Measurements from ENCODE around the gene PRKCE. TPM values are rescaled to one million over a fixed set of nuclear protein-coding genes. Genes with fewer than 3 reads are reported as not detected.

Gene PRKCE
- total RNA-seq, 1 experiment from 2014 or later = 14.0 TPM

DNA sequence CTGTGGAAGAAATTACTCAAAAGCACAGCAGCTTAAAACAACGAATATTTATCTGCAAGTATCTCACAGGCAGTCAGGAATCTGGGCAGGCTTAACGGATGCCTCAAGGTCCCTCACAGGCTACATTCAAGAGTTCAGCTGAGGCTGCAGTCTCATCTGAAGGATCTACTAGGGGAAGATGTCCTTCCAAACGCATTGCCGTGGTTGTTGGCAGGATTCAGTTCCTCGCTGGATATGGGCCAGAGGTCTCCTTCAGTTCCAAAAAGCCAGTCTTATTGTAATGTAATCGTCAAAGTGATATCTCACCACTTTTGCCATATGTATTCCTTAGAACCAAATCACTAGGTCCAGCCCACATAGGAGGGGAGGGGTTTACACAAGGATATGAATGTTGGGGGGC lies 547.5 kb downstream of the PRKCE start:
- H3K9me3 ChIP-seq (ENCODE audit: control insufficient read depth, insufficient read depth, low read depth, low read length) = no peaks in the 10 kb centered on the region
- no peaks in the 10 kb centered on the region for H3K36me3 ChIP-seq (ENCODE audit: control insufficient read depth, insufficient read depth, low read length)
- POLR2A ChIA-PET = no interaction called here
- ATAC-seq (no peak), DNase-seq (ENCODE audit: low read depth, low spot score) (no peak)
- intact Hi-C loops (cut with micrococcal nuclease; ENCODE audit: unreplicated experiment) (no loop called here), in situ Hi-C loops (cut with HindIII; ENCODE audit: low pct_unique_long_range_greater_than_20kb, low sequenced_read_pairs) (no loop called here)
- no TSS peak for BruUV-seq (replicated peaks)
- H3K4me1 ChIP-seq (ENCODE audit: control insufficient read depth, insufficient read depth, low read length) = no peaks in the 10 kb centered on the region
- no peak overlapping the region for H3K4me3 ChIP-seq (ENCODE audit: low read depth in 2 of 2, low read length in 2 of 2)
- no peak overlapping the region for H3K27ac ChIP-seq (ENCODE audit: low read length)
- no peaks in the 10 kb centered on the region for H3K27me3 ChIP-seq (ENCODE audit: control insufficient read depth, insufficient read depth, low read length)
- CTCF ChIA-PET = no interaction called here
- no peak for TF ChIP-seq TCF7L2 (IDR thresholded peaks at IDR 0.05; ENCODE audit: low read depth, low read length)
- TF ChIP-seq, protein P1, sequence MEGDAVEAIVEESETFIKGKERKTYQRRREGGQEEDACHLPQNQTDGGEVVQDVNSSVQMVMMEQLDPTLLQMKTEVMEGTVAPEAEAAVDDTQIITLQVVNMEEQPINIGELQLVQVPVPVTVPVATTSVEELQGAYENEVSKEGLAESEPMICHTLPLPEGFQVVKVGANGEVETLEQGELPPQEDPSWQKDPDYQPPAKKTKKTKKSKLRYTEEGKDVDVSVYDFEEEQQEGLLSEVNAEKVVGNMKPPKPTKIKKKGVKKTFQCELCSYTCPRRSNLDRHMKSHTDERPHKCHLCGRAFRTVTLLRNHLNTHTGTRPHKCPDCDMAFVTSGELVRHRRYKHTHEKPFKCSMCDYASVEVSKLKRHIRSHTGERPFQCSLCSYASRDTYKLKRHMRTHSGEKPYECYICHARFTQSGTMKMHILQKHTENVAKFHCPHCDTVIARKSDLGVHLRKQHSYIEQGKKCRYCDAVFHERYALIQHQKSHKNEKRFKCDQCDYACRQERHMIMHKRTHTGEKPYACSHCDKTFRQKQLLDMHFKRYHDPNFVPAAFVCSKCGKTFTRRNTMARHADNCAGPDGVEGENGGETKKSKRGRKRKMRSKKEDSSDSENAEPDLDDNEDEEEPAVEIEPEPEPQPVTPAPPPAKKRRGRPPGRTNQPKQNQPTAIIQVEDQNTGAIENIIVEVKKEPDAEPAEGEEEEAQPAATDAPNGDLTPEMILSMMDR (IDR thresholded peaks at IDR 0.05) = no peak
- TF ChIP-seq SIN3A (IDR thresholded peaks at IDR 0.05; ENCODE audit: borderline replicate concordance, insufficient read depth, low read depth, low read length) = no peak
- no peak for TF ChIP-seq POLR2AphosphoS5 (IDR thresholded peaks at IDR 0.05; ENCODE audit: low read depth, low read length)
- TF ChIP-seq, protein P2, sequence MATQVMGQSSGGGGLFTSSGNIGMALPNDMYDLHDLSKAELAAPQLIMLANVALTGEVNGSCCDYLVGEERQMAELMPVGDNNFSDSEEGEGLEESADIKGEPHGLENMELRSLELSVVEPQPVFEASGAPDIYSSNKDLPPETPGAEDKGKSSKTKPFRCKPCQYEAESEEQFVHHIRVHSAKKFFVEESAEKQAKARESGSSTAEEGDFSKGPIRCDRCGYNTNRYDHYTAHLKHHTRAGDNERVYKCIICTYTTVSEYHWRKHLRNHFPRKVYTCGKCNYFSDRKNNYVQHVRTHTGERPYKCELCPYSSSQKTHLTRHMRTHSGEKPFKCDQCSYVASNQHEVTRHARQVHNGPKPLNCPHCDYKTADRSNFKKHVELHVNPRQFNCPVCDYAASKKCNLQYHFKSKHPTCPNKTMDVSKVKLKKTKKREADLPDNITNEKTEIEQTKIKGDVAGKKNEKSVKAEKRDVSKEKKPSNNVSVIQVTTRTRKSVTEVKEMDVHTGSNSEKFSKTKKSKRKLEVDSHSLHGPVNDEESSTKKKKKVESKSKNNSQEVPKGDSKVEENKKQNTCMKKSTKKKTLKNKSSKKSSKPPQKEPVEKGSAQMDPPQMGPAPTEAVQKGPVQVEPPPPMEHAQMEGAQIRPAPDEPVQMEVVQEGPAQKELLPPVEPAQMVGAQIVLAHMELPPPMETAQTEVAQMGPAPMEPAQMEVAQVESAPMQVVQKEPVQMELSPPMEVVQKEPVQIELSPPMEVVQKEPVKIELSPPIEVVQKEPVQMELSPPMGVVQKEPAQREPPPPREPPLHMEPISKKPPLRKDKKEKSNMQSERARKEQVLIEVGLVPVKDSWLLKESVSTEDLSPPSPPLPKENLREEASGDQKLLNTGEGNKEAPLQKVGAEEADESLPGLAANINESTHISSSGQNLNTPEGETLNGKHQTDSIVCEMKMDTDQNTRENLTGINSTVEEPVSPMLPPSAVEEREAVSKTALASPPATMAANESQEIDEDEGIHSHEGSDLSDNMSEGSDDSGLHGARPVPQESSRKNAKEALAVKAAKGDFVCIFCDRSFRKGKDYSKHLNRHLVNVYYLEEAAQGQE (IDR thresholded peaks at IDR 0.05; ENCODE audit: insufficient read depth in 1 of 2, low read depth in 2 of 2, low read length in 1 of 2) = no peak

DNA sequence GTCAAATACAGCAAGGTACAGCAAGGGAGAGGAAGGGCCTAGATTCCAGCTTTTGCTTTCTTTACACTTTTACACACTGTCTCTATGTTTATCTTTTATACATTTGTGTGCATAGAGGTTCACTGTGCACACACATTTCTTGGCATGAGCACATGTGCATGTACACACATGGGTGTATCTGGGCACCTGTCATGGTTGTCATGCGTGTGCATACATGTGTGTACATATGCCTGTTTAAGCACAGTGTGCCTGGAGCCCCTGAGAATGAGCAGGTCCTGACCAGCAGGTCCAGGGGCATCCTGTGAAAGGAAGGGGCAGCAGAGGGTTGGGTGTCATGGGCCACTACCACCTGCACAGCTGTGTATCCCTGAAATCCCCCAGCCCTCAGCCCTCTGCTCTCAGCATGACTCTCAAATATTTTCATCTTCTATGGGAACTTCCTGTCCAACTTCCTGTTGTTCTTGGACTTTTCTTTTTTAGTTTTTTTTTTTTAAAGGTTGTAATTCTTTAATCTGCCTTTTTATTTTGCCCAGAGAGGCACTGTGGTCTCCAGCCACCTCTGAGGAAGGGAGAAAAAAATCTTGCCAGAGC lies 548.7 kb downstream of the PRKCE start:
- Histone ChIP-seq H3K36me3 (ENCODE audit: control insufficient read depth, insufficient read depth, low read length) (no peaks in the 10 kb centered on the region), H3K4me3 (ENCODE audit: low read depth in 2 of 2, low read length in 2 of 2) (no peak overlapping the region), H3K4me1 (ENCODE audit: control insufficient read depth, insufficient read depth, low read length) (no peaks in the 10 kb centered on the region), H3K27me3 (ENCODE audit: control insufficient read depth, insufficient read depth, low read length) (no peaks in the 10 kb centered on the region), H3K27ac (ENCODE audit: low read length) (no peak overlapping the region), H3K9me3 (ENCODE audit: control insufficient read depth, insufficient read depth, low read depth, low read length) (no peaks in the 10 kb centered on the region)
- no peak for ATAC-seq
- CTCF ChIA-PET = interaction anchor here (0.7 kb wide), 1 partner anchor 133 kb away, joined by 6 read pairs; no protein-coding TSS in a partner anchor
- no peak for DNase-seq (ENCODE audit: low read depth, low spot score)
- in situ Hi-C loops (cut with HindIII; ENCODE audit: low pct_unique_long_range_greater_than_20kb, low sequenced_read_pairs) = no loop called here
- TF ChIP-seq TCF7L2 (IDR thresholded peaks at IDR 0.05; ENCODE audit: low read depth, low read length) (no peak), POLR2AphosphoS5 (IDR thresholded peaks at IDR 0.05; ENCODE audit: low read depth, low read length) (no peak)
- TF ChIP-seq, protein P1 (IDR thresholded peaks at IDR 0.05) = no peak
- POLR2A ChIA-PET = no interaction called here
- intact Hi-C loops (cut with micrococcal nuclease; ENCODE audit: unreplicated experiment) = no loop called here
- no TSS peak for BruUV-seq (replicated peaks)
